ENCODE data around the gene PGK1.

DNA sequence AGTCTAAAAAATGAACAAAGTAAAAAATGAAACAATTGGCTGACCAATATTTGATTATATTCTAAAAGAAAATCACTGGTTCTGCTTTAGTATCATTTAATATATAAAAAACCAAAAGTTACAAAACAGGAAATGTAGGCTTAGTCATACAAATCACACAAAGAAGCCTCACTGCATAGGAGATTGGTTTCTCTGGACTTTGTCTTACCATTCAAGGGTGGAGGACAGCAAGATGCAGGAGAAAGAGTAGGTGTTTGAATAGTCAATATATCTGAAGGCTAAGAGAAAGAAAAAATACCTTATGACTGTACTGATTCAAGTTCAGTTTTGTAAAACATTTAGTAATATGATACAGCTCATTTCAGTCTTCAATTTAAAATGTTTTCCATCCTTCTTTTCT is 64.0 kb downstream of the PGK1 start:
- TF ChIP-seq TAF1 (IDR thresholded peaks at IDR 0.05; ENCODE audit: borderline replicate concordance, insufficient read depth, low read length), result no peak
- TF ChIP-seq, protein P1, sequence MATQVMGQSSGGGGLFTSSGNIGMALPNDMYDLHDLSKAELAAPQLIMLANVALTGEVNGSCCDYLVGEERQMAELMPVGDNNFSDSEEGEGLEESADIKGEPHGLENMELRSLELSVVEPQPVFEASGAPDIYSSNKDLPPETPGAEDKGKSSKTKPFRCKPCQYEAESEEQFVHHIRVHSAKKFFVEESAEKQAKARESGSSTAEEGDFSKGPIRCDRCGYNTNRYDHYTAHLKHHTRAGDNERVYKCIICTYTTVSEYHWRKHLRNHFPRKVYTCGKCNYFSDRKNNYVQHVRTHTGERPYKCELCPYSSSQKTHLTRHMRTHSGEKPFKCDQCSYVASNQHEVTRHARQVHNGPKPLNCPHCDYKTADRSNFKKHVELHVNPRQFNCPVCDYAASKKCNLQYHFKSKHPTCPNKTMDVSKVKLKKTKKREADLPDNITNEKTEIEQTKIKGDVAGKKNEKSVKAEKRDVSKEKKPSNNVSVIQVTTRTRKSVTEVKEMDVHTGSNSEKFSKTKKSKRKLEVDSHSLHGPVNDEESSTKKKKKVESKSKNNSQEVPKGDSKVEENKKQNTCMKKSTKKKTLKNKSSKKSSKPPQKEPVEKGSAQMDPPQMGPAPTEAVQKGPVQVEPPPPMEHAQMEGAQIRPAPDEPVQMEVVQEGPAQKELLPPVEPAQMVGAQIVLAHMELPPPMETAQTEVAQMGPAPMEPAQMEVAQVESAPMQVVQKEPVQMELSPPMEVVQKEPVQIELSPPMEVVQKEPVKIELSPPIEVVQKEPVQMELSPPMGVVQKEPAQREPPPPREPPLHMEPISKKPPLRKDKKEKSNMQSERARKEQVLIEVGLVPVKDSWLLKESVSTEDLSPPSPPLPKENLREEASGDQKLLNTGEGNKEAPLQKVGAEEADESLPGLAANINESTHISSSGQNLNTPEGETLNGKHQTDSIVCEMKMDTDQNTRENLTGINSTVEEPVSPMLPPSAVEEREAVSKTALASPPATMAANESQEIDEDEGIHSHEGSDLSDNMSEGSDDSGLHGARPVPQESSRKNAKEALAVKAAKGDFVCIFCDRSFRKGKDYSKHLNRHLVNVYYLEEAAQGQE (IDR thresholded peaks at IDR 0.05; ENCODE audit: insufficient read depth in 1 of 2, low read depth in 2 of 2, low read length in 2 of 2), result no peak
